Large intestine (tissue), 3 donors: ENCODE measurements around the gene ALDH8A1. TPM values are rescaled to one million over a fixed set of nuclear protein-coding genes. Genes with fewer than 3 reads are reported as not detected.

Experiments
- DNase-seq, 2 donors: peaks; one replicate each; pipeline versions ENCODE4 v3.0.0 to v3.0.0-alpha.2; 2013
- H3K27ac ChIP-seq: one replicate; pipeline ENCODE4 v1.5.1; 2013; ENCODE audit warnings: low read length
- H3K27me3 ChIP-seq: 2 replicates; pipeline ENCODE4 v1.6.1; 2013; ENCODE audit warnings: low read length; ENCODE audit not compliant: control insufficient read depth, insufficient read depth
- H3K36me3 ChIP-seq: 2 replicates; pipeline ENCODE4 v1.6.1; 2013; ENCODE audit warnings: low read length; ENCODE audit not compliant: control insufficient read depth, insufficient read depth
- H3K4me1 ChIP-seq: one replicate; pipeline ENCODE4 v1.6.1; 2013; ENCODE audit warnings: low read length; ENCODE audit not compliant: control insufficient read depth, insufficient read depth
- H3K4me3 ChIP-seq: one replicate; pipeline ENCODE4 v1.5.1; 2013; ENCODE audit warnings: low read length
- H3K9me3 ChIP-seq: one replicate; pipeline ENCODE4 v1.6.1; 2013; ENCODE audit warnings: mild to moderate bottlenecking, low read depth, low read length, moderate library complexity; ENCODE audit not compliant: control insufficient read depth
- WGBS: methylation state at CpG from one replicate; pipeline ENCODE4 v1.1.5; 2013; ENCODE audit warnings: low lambda C conversion rate; ENCODE audit not compliant: insufficient coverage; 5-methylcytosine and 5-hydroxymethylcytosine counted together
- polyA plus RNA-seq: library from polyadenylated mRNA; unstranded; fragments of 120-200 nt; gene quantifications from one replicate; pipeline ENCODE4 v1.2.1, GENCODE V29; 2013

The ALDH8A1 gene
- polyA plus RNA-seq, 1 donor: 0.70 TPM

DNA sequence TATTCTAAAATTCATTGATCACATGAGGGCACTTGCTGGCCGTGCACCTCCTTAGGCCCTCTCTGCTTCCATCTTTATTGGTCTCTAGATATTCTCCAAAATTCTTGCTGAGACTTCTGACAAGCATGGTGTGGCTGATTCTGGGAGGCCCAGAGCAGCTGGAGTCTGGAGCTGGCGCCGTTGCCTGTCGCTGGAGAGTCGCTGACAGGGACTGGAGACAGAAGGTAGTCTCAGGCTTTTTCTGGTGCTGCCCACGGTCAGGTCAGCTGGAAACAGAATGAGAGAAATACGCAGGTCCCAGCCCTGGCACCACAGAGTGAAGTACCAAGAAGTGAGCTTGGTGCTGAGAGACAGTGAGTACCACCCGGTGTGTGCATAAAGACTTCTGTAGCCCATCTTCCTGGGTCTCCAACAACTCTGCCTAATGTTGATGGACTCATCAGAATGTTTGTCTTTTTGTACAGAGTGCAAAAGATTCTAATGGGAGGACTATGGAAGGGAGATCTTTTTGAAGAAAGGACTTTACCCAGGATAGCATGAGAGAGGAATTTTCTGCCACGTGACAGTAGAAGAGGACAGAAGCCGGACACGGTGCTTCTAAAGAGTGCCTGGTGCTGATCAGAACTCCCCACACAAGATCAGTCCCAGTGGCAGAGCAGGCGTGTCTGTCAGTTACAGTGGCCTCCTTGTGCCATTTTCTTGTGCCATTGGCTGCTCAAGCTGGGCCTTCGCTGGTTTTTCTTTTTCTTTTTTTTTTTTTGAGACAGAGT is 1.8 kb upstream of the ALDH8A1 start:
- Histone ChIP-seq H3K4me1 (peaks cover 7% of the 10 kb centered on the region), H3K9me3 (peaks cover under 1% of the 10 kb centered on the region), H3K27ac (no peak overlapping the region), H3K36me3 (no peaks in the 10 kb centered on the region), H3K4me3 (no peak overlapping the region), H3K27me3 (no peaks in the 10 kb centered on the region)
- peak; percentile 14 to 41 for DNase-seq
- WGBS: 87% methylated on average over 4 of the region's 13 CpGs

DNA sequence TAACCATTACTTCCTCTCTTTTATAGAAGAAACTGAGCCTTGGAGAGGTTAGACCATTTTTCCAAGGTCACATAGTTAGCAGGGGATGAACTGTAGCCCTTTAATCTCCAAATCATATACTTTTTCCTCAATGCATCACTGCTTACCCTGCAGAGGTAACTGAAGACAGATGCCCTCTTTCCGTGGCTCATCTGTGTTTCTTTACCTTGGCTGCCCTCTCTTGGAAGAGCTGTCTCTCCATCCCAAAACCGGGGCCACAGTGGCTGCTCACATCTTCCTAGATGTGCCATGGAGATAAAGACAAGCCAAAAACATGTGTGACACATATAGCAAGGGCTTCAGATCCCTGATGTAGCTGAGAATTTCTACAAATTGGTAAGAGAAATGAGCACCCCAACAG is 581 bp upstream of the ALDH8A1 start:
- peaks cover 3% of the 10 kb centered on the region for H3K9me3 ChIP-seq
- H3K27me3 ChIP-seq: no peaks in the 10 kb centered on the region
- H3K4me3 ChIP-seq: no peak overlapping the region
- WGBS: 100% methylated on average over 1 of the region's 2 CpGs
- H3K27ac ChIP-seq: no peak overlapping the region
- no peaks in the 10 kb centered on the region for H3K36me3 ChIP-seq
- peaks cover 7% of the 10 kb centered on the region for H3K4me1 ChIP-seq
- no peak for DNase-seq

DNA sequence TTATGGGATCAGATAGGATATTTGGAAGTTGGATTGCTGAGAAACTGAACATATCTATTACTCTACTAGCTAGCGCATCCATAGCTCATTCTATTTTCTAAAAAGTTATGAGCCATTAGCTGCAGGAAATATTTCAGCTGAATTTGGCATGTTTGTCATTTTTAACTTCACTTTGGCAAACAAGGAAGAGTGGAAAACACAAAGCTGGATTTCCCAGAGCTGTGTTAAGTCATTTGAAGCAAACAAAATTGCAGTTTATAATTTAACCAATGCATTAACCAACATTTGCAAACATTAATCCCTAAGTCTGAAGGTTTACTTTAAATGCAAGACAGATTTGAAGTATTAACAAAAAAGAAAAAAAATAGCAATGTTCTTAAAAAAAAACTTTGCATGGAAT is 1.2 kb downstream of the ALDH8A1 start:
- Histone ChIP-seq H3K4me1 (no peaks in the 10 kb centered on the region), H3K27me3 (no peaks in the 10 kb centered on the region), H3K27ac (no peak overlapping the region), H3K36me3 (no peaks in the 10 kb centered on the region), H3K9me3 (peaks cover 3% of the 10 kb centered on the region), H3K4me3 (no peak overlapping the region)
- DNase-seq: no peak
- no CpG with 5 or more reads among the region's 1 CpG for WGBS

DNA sequence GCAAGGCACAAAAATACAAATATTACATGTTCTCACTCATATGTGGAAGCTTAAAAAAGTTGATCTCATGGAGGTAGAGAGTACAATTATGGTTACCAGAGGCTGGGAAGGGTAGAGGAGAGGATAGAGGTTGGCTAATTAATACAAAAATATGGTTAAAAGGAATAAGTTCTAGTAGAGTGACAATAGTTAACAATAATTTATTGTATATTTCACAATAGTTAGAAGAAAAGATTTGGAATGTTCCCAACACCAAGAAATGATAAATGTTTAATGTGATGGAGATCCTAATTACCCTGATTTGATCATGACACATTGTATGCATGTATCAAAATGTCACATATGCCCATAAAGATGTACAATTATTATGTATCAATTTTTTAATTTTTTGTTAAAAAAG is 1.8 kb downstream of the ALDH8A1 start:
- no peaks in the 10 kb centered on the region for H3K36me3 ChIP-seq
- no peak overlapping the region for H3K4me3 ChIP-seq
- DNase-seq: no peak
- no peak overlapping the region for H3K27ac ChIP-seq
- H3K9me3 ChIP-seq: peaks cover 3% of the 10 kb centered on the region
- no peaks in the 10 kb centered on the region for H3K27me3 ChIP-seq
- no peaks in the 10 kb centered on the region for H3K4me1 ChIP-seq

DNA sequence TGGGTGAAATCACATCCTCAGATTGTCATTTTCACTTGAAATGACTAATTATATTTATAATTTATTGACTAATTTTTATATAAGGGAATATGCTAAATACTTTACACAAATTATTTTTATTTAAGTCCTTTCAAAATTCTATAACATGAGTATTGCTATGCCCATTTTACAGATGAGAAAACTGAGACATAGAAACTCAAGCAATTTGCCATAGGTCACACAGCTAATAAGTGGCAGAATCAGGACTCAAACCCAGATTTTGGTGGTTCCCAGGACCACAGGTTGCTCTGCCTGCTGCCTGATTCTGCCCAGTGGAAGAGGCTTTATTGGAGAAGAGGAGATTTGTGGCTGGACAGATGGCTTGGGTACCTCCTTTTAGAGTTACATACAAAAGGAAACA is 4.9 kb downstream of the ALDH8A1 start:
- Histone ChIP-seq H3K27me3 (no peaks in the 10 kb centered on the region), H3K4me1 (no peaks in the 10 kb centered on the region), H3K36me3 (no peaks in the 10 kb centered on the region), H3K27ac (no peak overlapping the region), H3K4me3 (no peak overlapping the region), H3K9me3 (peaks cover 3% of the 10 kb centered on the region)
- DNase-seq: no peak

DNA sequence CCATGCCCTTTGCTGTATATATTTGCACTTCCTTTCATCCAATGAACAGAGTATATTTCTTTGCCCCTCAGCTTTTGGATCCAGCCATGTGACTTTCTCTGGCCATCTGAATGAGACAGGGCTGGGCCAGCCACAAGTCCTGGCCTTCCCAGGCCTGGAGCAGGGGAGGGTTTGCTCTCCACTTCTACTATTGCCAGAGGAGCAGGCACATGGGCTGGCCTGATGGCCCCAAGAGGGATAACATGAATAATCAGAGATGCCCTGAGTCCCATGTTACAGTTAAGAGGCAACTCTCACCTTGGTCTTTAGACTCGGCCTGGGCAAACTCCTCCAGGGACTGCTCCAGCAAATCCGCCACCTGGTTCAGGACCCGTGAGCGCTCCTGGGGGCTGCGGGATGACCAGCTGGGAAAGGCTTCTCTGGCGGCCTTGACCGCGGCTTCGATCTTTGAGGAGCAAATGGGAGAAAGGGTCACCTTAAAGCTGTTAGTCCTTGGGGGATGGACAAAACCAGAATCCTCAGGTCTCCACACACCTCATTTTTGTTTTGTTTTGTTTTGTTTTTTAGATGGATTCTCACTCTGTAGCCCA is 6.3 kb downstream of the ALDH8A1 start:
- Histone ChIP-seq H3K9me3 (peaks cover 3% of the 10 kb centered on the region), H3K4me1 (no peaks in the 10 kb centered on the region), H3K27me3 (no peaks in the 10 kb centered on the region), H3K4me3 (no peak overlapping the region), H3K27ac (no peak overlapping the region), H3K36me3 (no peaks in the 10 kb centered on the region)
- no peak for DNase-seq
- WGBS: no CpG with 5 or more reads among the region's 9 CpGs

DNA sequence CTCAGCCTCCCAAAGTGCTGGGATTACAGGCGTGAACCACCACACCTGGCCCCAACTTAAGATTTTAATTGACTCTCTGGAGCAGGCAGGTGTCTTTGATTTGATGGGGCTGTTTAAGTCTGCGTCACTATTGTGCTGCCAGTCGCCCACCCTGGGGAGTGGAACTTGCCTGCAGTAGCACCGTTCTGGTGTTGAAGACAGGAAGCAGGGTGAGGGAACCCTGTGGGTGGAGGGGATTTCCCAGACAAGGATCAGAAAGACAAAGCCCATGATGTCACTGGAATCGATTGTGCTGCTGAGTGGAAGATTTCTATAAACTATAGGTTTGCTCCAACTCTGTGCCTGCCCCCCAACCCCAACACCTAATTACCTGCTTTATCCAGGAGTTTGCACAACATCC is 11.0 kb downstream of the ALDH8A1 start:
- Histone ChIP-seq H3K27me3 (no peaks in the 10 kb centered on the region), H3K9me3 (no peaks in the 10 kb centered on the region), H3K4me1 (peaks cover 2% of the 10 kb centered on the region), H3K4me3 (no peak overlapping the region), H3K27ac (no peak overlapping the region), H3K36me3 (no peaks in the 10 kb centered on the region)
- DNase-seq: no peak
- no CpG with 5 or more reads among the region's 5 CpGs for WGBS

DNA sequence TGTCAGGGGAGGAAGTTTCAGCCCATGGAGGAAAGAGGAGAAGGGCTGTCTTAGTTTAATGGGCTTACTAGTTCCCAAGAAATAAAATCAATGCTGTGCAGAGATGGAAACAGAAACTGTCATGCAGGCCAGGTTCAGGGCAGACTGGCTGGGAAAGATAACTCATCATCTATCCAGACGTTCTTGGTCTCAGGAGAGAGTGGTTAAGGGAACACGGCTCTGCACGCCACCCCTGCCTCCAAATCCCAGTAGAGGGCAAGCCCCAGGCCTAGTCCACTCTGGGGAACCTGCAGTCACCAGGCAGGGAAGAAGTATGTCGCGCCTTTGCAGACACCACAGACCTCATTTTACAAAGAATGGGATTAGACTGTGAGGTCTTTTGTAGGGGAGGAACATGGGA is 12.5 kb downstream of the ALDH8A1 start:
- WGBS: no CpG with 5 or more reads among the region's 5 CpGs
- DNase-seq: no peak
- H3K27ac ChIP-seq: no peak overlapping the region

DNA sequence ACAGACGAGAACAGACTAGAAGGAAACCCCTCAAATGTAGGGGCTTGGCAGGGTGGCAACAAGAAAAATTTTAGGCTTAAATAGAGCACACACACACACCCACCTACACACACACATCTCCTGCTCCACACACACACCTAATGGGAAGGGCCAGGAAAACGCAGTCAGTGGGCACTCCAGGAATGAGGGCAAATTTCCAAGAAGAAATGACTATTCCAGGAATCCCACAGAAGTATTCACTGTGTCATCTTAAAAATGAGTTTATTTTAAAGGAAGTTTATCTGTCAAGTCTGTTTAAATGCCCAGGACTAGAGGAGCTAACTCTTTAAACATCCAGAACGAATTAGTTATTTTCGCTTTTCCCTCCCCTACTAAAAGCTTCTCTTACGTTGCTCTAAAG is 13.0 kb downstream of the ALDH8A1 start:
- WGBS: no CpG with 5 or more reads among the region's 5 CpGs

More for the DNA sequence above, 12.5 kb downstream of the ALDH8A1 start:
- Histone ChIP-seq H3K4me3 (no peak overlapping the region), H3K36me3 (no peaks in the 10 kb centered on the region), H3K9me3 (no peaks in the 10 kb centered on the region), H3K4me1 (peaks cover 4% of the 10 kb centered on the region), H3K27me3 (no peaks in the 10 kb centered on the region)

DNA sequence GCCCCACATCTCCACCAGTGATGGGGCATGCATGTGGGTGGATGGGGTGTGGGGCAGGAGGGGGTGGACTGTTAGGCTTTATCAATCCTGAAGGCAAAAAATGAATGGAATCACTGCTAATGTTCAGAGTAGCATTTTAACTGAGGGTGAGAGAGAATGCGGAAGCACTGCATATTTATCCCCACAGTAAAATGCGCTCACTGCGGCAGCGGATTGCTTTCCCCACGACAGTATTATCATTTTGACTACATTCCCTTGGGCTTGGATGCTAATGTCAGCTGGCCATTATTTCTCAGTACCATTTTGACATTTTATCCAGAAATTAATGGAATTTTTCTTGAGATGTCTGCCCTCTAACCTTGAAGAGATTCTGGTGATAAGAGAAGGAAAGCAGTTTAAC is 13.4 kb downstream of the ALDH8A1 start:
- 100% methylated on average over 2 of the region's 5 CpGs for WGBS
- H3K4me1 ChIP-seq: peaks cover 4% of the 10 kb centered on the region

More for the DNA sequence above, 13.0 kb downstream of the ALDH8A1 start:
- peaks cover 4% of the 10 kb centered on the region for H3K4me1 ChIP-seq
- H3K27me3 ChIP-seq: no peaks in the 10 kb centered on the region
- H3K9me3 ChIP-seq: no peaks in the 10 kb centered on the region
- no peak overlapping the region for H3K27ac ChIP-seq
- no peak for DNase-seq
- H3K4me3 ChIP-seq: no peak overlapping the region
- H3K36me3 ChIP-seq: no peaks in the 10 kb centered on the region

More for the DNA sequence above, 13.4 kb downstream of the ALDH8A1 start:
- DNase-seq: no peak
- no peaks in the 10 kb centered on the region for H3K36me3 ChIP-seq
- H3K27ac ChIP-seq: no peak overlapping the region
- no peaks in the 10 kb centered on the region for H3K27me3 ChIP-seq
- no peak overlapping the region for H3K4me3 ChIP-seq
- no peaks in the 10 kb centered on the region for H3K9me3 ChIP-seq
